Neural cell (in vitro differentiated cells): Measurements from ENCODE around the gene PTCD1. TPM values are rescaled to one million over a fixed set of nuclear protein-coding genes. Genes with fewer than 3 reads are reported as not detected.

Experiments used
- H2AFZ ChIP-seq: fragments of 200-600, 300-800 bp; sonication (generic), shearing (Covaris generic); 2 replicates; pipeline ENCODE4 v1.6.0; 2014; ENCODE audit warnings: low read depth, mild to moderate bottlenecking, antibody characterized with exemption, low read length, moderate library complexity
- H3F3A ChIP-seq: fragments of 200-600 bp; shearing (Covaris generic); 2 replicates; pipeline ENCODE4 v1.6.1; 2016; ENCODE audit warnings: mild to moderate bottlenecking, moderate library complexity, mixed read lengths, antibody characterized with exemption, low read length; ENCODE audit not compliant: insufficient read depth, poor library complexity, severe bottlenecking
- H3K27ac ChIP-seq: fragments of 200-600, 300-800 bp; sonication (generic), shearing (Covaris generic); 2 replicates; pipeline ENCODE4 v1.5.1; 2014; ENCODE audit warnings: mild to moderate bottlenecking, low read length, moderate library complexity
- H3K27me3 ChIP-seq: fragments of 300-800, 200-600 bp; sonication (generic), shearing (Covaris generic); 2 replicates; pipeline ENCODE4 v1.6.0; 2014; ENCODE audit warnings: mild to moderate bottlenecking, low read depth, low read length, moderate library complexity; ENCODE audit not compliant: insufficient read depth
- H3K36me3 ChIP-seq: fragments of 300-800, 200-600 bp; sonication (generic), shearing (Covaris generic); 2 replicates; pipeline ENCODE4 v1.5.1; 2014; ENCODE audit warnings: mild to moderate bottlenecking, antibody characterized with exemption, low read length, moderate library complexity; ENCODE audit not compliant: insufficient read depth
- H3K4me2 ChIP-seq: fragments of 300-800, 200-600 bp; sonication (generic), shearing (Covaris generic); 2 replicates; pipeline ENCODE4 v1.6.0; 2014; ENCODE audit warnings: mild to moderate bottlenecking, low read length
- H3K4me3 ChIP-seq: fragments of 300-800, 200-600 bp; sonication (generic), shearing (Covaris generic); 2 replicates; pipeline ENCODE4 v1.5.1; 2014; ENCODE audit warnings: mild to moderate bottlenecking, low read length, moderate library complexity
- H3K79me2 ChIP-seq: fragments of 200-600 bp; shearing (Covaris generic); replicated peaks from 2 replicates; pipeline ENCODE4 v1.6.0; 2014; ENCODE audit warnings: mild to moderate bottlenecking, low read length, moderate library complexity; ENCODE audit not compliant: insufficient read depth
- H3K9ac ChIP-seq: fragments of 300-800, 200-600 bp; sonication (generic), shearing (Covaris generic); 2 replicates; pipeline ENCODE4 v1.6.1; 2016; ENCODE audit warnings: mild to moderate bottlenecking, low read length, mixed read lengths
- H3K9me2 ChIP-seq: fragments of 200-600 bp; shearing (Covaris generic); 2 replicates; pipeline ENCODE4 v1.6.1; 2016; ENCODE audit warnings: mild to moderate bottlenecking, low read length, mixed read lengths; ENCODE audit not compliant: insufficient read depth
- H3K9me3 ChIP-seq: fragments of 200-600, 300-800 bp; sonication (generic), shearing (Covaris generic); 2 replicates; pipeline ENCODE4 v1.6.1; 2016; ENCODE audit warnings: mild to moderate bottlenecking, mixed run types, low read length, moderate library complexity, mixed read lengths
- H4K20me1 ChIP-seq: fragments of 200-600 bp; shearing (Covaris generic); 2 replicates; pipeline ENCODE4 v1.6.1; 2016; ENCODE audit warnings: mild to moderate bottlenecking, mixed run types; ENCODE audit not compliant: insufficient read depth
- EP300 ChIP-seq: fragments of 450-650 bp; conservative IDR thresholded peaks from 2 replicates; pipeline ENCODE4 v1.6.1; 2014; ENCODE audit warnings: antibody characterized with exemption, mild to moderate bottlenecking, moderate library complexity; ENCODE audit not compliant: poor library complexity, severe bottlenecking
- EZH2 ChIP-seq: fragments of 200-600, 300-800 bp; shearing (Covaris generic), sonication (generic); IDR thresholded peaks from 2 replicates; pipeline ENCODE4 v1.6.1; 2014; ENCODE audit warnings: antibody characterized with exemption, low read length, borderline replicate concordance, mild to moderate bottlenecking; ENCODE audit not compliant: insufficient read depth, poor library complexity, severe bottlenecking
- MXI1 ChIP-seq: fragments of 450-650 bp; conservative IDR thresholded peaks from 2 replicates; pipeline ENCODE4 v1.6.1; 2014; ENCODE audit warnings: antibody characterized with exemption, mild to moderate bottlenecking; ENCODE audit not compliant: poor library complexity, severe bottlenecking
- POLR2AphosphoS5 ChIP-seq: IDR thresholded peaks from 2 replicates; pipeline ENCODE4 v1.6.1; 2012
- RAD21 ChIP-seq: fragments of 450-650 bp; conservative IDR thresholded peaks from 2 replicates; pipeline ENCODE4 v1.6.1; 2014; ENCODE audit warnings: antibody characterized with exemption, mild to moderate bottlenecking, moderate library complexity
- SMC3 ChIP-seq: fragments of 450-650 bp; conservative IDR thresholded peaks from 2 replicates; pipeline ENCODE4 v1.6.1; 2014; ENCODE audit warnings: antibody characterized with exemption, mild to moderate bottlenecking, moderate library complexity; ENCODE audit not compliant: poor library complexity
- TAF1 ChIP-seq: IDR thresholded peaks from 2 replicates; pipeline ENCODE4 v1.6.1; 2012; ENCODE audit warnings: low read depth
- polyA plus RNA-seq: library from polyadenylated mRNA; depleted of rRNA; stranded (reverse); fragments of >200 nt; gene quantifications from 2 replicates; pipeline ENCODE4 v1.2.3, GENCODE V29; 2014
- TF ChIP-seq, protein P1 (sequence below): IDR thresholded peaks from 2 replicates; pipeline ENCODE4 v1.6.1; 2012; ENCODE audit warnings: borderline replicate concordance
- TF ChIP-seq, protein P2 (sequence below): fragments of 450-650 bp; IDR thresholded peaks from 2 replicates; pipeline ENCODE4 v1.5.1; 2014; ENCODE audit warnings: antibody characterized with exemption, mild to moderate bottlenecking, moderate library complexity; ENCODE audit not compliant: poor library complexity, severe bottlenecking

PTCD1 gene
- polyA plus RNA-seq, 1 donor from 2014 or later = 4.0 TPM

DNA sequence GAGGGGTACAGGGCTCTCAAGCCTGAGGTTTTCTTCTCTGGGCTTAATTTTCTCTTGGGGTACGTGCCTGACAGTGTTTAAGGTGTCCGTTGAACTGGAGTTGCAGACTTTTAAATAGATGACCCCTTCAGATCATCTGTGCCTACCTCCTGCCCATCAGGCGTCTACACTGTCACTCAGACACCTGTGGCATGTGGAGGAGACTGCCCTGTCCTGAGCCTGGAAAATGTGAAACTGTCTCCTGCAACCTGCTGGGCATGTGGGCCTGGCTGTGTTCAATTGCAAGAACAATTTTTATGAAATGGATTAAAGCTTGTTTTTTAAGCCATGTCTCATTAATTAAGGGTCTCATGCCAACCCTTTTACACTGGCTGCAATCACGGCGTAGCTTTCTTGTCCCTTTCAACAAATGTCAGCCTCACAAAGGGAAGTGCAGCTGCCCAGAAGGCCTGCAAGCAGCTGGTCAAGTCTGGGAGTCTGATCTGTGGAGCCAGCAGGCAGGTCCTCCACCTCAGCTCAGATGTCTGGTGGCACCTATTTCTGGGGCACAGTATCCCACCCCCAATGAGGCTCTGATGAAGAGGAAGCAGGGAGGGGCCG is 18.6 kb upstream of the PTCD1 start:
- Histone ChIP-seq H3K9ac (no peak overlapping the region), H2AFZ (no peak overlapping the region), H3K4me2 (no peak overlapping the region), H3K27me3 (no peaks in the 10 kb centered on the region), H3F3A (no peaks in the 10 kb centered on the region), H3K9me3 (no peaks in the 10 kb centered on the region), H3K4me3 (no peak overlapping the region), H3K27ac (no peak overlapping the region), H3K36me3 (no peaks in the 10 kb centered on the region), H3K79me2 (peaks cover 13% of the 10 kb centered on the region), H3K9me2 (no peaks in the 10 kb centered on the region), H4K20me1 (no peaks in the 10 kb centered on the region)
- TF ChIP-seq EP300 = no peak
- no peak for TF ChIP-seq MXI1
- no peak for TF ChIP-seq SMC3
- TF ChIP-seq, protein P1, sequence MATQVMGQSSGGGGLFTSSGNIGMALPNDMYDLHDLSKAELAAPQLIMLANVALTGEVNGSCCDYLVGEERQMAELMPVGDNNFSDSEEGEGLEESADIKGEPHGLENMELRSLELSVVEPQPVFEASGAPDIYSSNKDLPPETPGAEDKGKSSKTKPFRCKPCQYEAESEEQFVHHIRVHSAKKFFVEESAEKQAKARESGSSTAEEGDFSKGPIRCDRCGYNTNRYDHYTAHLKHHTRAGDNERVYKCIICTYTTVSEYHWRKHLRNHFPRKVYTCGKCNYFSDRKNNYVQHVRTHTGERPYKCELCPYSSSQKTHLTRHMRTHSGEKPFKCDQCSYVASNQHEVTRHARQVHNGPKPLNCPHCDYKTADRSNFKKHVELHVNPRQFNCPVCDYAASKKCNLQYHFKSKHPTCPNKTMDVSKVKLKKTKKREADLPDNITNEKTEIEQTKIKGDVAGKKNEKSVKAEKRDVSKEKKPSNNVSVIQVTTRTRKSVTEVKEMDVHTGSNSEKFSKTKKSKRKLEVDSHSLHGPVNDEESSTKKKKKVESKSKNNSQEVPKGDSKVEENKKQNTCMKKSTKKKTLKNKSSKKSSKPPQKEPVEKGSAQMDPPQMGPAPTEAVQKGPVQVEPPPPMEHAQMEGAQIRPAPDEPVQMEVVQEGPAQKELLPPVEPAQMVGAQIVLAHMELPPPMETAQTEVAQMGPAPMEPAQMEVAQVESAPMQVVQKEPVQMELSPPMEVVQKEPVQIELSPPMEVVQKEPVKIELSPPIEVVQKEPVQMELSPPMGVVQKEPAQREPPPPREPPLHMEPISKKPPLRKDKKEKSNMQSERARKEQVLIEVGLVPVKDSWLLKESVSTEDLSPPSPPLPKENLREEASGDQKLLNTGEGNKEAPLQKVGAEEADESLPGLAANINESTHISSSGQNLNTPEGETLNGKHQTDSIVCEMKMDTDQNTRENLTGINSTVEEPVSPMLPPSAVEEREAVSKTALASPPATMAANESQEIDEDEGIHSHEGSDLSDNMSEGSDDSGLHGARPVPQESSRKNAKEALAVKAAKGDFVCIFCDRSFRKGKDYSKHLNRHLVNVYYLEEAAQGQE = no peak
- TF ChIP-seq EZH2 = no peak
- TF ChIP-seq TAF1 = no peak
- TF ChIP-seq, protein P2, sequence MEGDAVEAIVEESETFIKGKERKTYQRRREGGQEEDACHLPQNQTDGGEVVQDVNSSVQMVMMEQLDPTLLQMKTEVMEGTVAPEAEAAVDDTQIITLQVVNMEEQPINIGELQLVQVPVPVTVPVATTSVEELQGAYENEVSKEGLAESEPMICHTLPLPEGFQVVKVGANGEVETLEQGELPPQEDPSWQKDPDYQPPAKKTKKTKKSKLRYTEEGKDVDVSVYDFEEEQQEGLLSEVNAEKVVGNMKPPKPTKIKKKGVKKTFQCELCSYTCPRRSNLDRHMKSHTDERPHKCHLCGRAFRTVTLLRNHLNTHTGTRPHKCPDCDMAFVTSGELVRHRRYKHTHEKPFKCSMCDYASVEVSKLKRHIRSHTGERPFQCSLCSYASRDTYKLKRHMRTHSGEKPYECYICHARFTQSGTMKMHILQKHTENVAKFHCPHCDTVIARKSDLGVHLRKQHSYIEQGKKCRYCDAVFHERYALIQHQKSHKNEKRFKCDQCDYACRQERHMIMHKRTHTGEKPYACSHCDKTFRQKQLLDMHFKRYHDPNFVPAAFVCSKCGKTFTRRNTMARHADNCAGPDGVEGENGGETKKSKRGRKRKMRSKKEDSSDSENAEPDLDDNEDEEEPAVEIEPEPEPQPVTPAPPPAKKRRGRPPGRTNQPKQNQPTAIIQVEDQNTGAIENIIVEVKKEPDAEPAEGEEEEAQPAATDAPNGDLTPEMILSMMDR = no peak
- no peak for TF ChIP-seq RAD21
- no peak for TF ChIP-seq POLR2AphosphoS5

GRCh38 chr7:99456288-99456687 is 17.7 kb upstream of the PTCD1 start:
- TF ChIP-seq, protein P2 = no peak
- TF ChIP-seq, protein P1 = no peak
- TF ChIP-seq POLR2AphosphoS5 = no peak
- no peak for TF ChIP-seq EZH2
- no peak for TF ChIP-seq MXI1
- no peak for TF ChIP-seq RAD21
- Histone ChIP-seq H3K9me2 (no peaks in the 10 kb centered on the region), H3K36me3 (no peaks in the 10 kb centered on the region), H3K79me2 (peaks cover 7% of the 10 kb centered on the region), H3K27ac (no peak overlapping the region), H4K20me1 (no peaks in the 10 kb centered on the region), H3K9ac (no peak overlapping the region), H3F3A (no peaks in the 10 kb centered on the region), H3K4me2 (no peak overlapping the region), H3K9me3 (no peaks in the 10 kb centered on the region), H3K27me3 (no peaks in the 10 kb centered on the region), H3K4me3 (no peak overlapping the region), H2AFZ (no peak overlapping the region)
